Midbrain (tissue), 1 donor: ENCODE measurements around the gene BSND.
"Not testable (repeated sequence)": the region's sequence is repeated elsewhere in the genome, so short reads cannot be mapped to it uniquely, and the experiment has no call there.

Source experiments
- DNase-seq: peaks from one replicate; lab custom pipeline; 2025; lab: John Stamatoyannopoulos, UW

BSND gene

GRCh38 chr1:54998677-54999076, at the start of gene BSND:
TSS of gene BSND (plus strand) at chr1:54998933. CDS start at chr1:54999187, 254 bp downstream.
- no peak for DNase-seq

- DNase-seq = no peak
These were observed 49.7 kb upstream of the BSND start for GRCh38 chr1:54949053-54949452.

GRCh38 chr1:54950006-54950368, 48.7 kb upstream of the BSND start:
- DNase-seq = no peak

- peak; percentile 88 for DNase-seq
These were observed 48.2 kb upstream of the BSND start for GRCh38 chr1:54950369-54951163.

- no peak for DNase-seq
These were observed 46.9 kb upstream of the BSND start for GRCh38 chr1:54951810-54952226.

- no peak for DNase-seq
These were observed 45.6 kb upstream of the BSND start for GRCh38 chr1:54952950-54953718.

GRCh38 chr1:54953846-54954245, 44.9 kb upstream of the BSND start:
- DNase-seq = no peak

- DNase-seq = no peak
These were observed 43.4 kb upstream of the BSND start for GRCh38 chr1:54955359-54955758.

- no peak for DNase-seq
These were observed 42.0 kb upstream of the BSND start for GRCh38 chr1:54956726-54957125.

- DNase-seq = no peak
These were observed 39.5 kb upstream of the BSND start for GRCh38 chr1:54959241-54959640.

GRCh38 chr1:54962612-54963395, 35.9 kb upstream of the BSND start:
- no peak for DNase-seq

GRCh38 chr1:54963829-54964228, 34.9 kb upstream of the BSND start:
- not testable (repeated sequence) for DNase-seq

GRCh38 chr1:54965624-54966340, 33.0 kb upstream of the BSND start:
- no peak for DNase-seq

GRCh38 chr1:54967372-54967771, 31.4 kb upstream of the BSND start:
- no peak for DNase-seq

- DNase-seq = no peak
These were observed 30.2 kb upstream of the BSND start for GRCh38 chr1:54968551-54968950.

- no peak for DNase-seq
These were observed 28.9 kb upstream of the BSND start for GRCh38 chr1:54969879-54970278.

- DNase-seq = no peak
These were observed 27.8 kb upstream of the BSND start for GRCh38 chr1:54970901-54971300.

GRCh38 chr1:54971317-54971791, 27.4 kb upstream of the BSND start:
- DNase-seq = no peak

- DNase-seq = no peak
These were observed 26.3 kb upstream of the BSND start for GRCh38 chr1:54972436-54972835.

GRCh38 chr1:54973205-54973921, 25.4 kb upstream of the BSND start:
- peak; percentile 69 for DNase-seq
